Transverse colon (tissue), 4 donors: ENCODE results near the gene TMEM200B. TPM values are rescaled to one million over a fixed set of nuclear protein-coding genes. Genes with fewer than 3 reads are reported as not detected.

ENCODE experiments used
- DNase-seq: peaks from one replicate; pipeline ENCODE4 v3.0.0-alpha.2; 2019
- H3K27ac ChIP-seq, 4 donors: fragments of 200-600 bp; sonication (generic); 2 replicates each; pipeline ENCODE4 v1.5.1; 2016 to 2018; ENCODE audit warnings: inconsistent platforms in 4 of 4
- H3K27me3 ChIP-seq: fragments of 200-600 bp; sonication (generic); 2 replicates; pipeline ENCODE4 v1.5.1; 2017; ENCODE audit warnings: inconsistent platforms
- H3K36me3 ChIP-seq, 4 donors: fragments of 200-600 bp; sonication (generic); 2 replicates each; pipeline ENCODE4 v1.5.1; 2017 to 2019; ENCODE audit warnings: inconsistent platforms in 4 of 4
- H3K4me1 ChIP-seq, 4 donors: fragments of 200-600 bp; sonication (generic); 2 replicates each; pipeline ENCODE4 v1.5.1; 2017 to 2020; ENCODE audit warnings: inconsistent platforms in 4 of 4
- H3K4me3 ChIP-seq, 4 donors: fragments of 200-600 bp; sonication (generic); 1 replicate in 1 of 4; 2 replicates in 3 of 4; pipeline versions ENCODE4 v1.5.1 to v1.6.1; 2017 to 2019; ENCODE audit warnings: inconsistent platforms in 4 of 4
- H3K9me3 ChIP-seq, 2 donors: fragments of 200-600 bp; sonication (generic); 2 replicates each; pipeline ENCODE4 v1.5.1; 2017 to 2019; ENCODE audit warnings: inconsistent platforms in 2 of 2
- EP300 ChIP-seq: sonication (generic); formaldehyde crosslinking; IDR thresholded peaks from one replicate; pipeline ENCODE4 v1.6.1; 2017; ENCODE audit warnings: antibody characterized with exemption, low read depth
- POLR2A ChIP-seq: fragments of 450-650 bp; IDR thresholded peaks from one replicate; pipeline ENCODE4 v1.6.1; 2016; ENCODE audit warnings: antibody characterized with exemption, mild to moderate bottlenecking, moderate library complexity
- POLR2AphosphoS5 ChIP-seq, 3 donors: sonication (generic); formaldehyde crosslinking; IDR thresholded peaks; one replicate each; pipeline ENCODE4 v1.6.1; 2016; ENCODE audit warnings: antibody characterized with exemption in 3 of 3
- WGBS, 2 donors: methylation state at CpG; one replicate each; pipeline ENCODE4 v1.1.5; 2018; ENCODE audit warnings: low coverage in 1 of 2; 5-methylcytosine and 5-hydroxymethylcytosine counted together
- in situ Hi-C, 4 donors: fragments of 200-750 bp; cut with MboI; loops; one replicate each; pipeline versions ENCODE4 v1.15.0 to v1.15.1; 2017; ENCODE audit warnings: low sequenced_read_pairs in 3 of 4, low pct_ligation_motif_present in 1 of 4, low pct_unique_long_range_greater_than_20kb in 1 of 4
- intact Hi-C: fragments of 100-400 bp; cut with DNase I; formaldehyde crosslinking; loops from one replicate; pipeline ENCODE4 v1.15.1; 2023; ENCODE audit warnings: low total_unique reads
- total RNA-seq, 4 donors: library from RNA; depleted of rRNA; stranded (reverse); fragments of >200 nt; gene quantifications; one replicate each; pipeline ENCODE4 v1.1.0, GENCODE V29; 2016
- TF ChIP-seq, protein P1 (sequence below), 5 experiments: fragments of 200-600 bp in 3 of 5; fragments of 450-650 bp in 2 of 5; sonication (generic) in 3 of 5; IDR thresholded peaks; 1 replicate in 2 of 5; 2 replicates in 3 of 5; pipeline ENCODE4 v1.5.1; 2016 to 2017; ENCODE audit warnings: antibody characterized with exemption in 5 of 5, inconsistent platforms in 3 of 5, mild to moderate bottlenecking in 2 of 5, moderate library complexity in 1 of 5

Gene TMEM200B
- total RNA-seq = 1 to 10 TPM; 1.6 to 7.5 (median 4.2) TPM

DNA sequence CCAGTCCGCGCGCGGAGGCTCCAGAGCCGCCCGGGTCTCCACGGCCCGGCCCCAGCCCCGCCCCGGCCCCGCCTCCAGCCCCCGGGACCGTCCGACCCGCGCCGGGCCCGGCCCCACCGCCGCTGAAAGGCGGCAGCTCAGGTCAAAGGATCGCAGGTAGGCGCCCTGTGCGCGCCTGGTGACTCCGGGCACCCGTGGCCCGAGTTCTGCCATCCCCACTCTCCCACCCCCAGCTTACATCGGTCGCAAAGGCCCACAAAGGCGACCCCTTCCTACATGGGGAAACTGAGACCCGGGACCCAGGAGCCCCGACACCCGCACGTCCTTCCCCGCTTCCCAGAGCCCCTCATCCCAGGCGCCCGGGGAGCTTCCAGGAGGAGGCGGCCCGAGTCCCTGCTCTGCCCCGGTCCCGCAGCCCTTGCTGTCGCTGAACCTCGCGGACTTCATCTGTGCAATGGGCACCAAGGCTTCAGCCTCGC, at the start of gene TMEM200B:
Gene TMEM200B (minus strand): TSS at position 17 of the 479 bp plus-strand sequence. CDS start 2,075 bp downstream, outside the sequence.
- DNase-seq = no peak
- Histone ChIP-seq H3K4me3 (peak within 1 kb of the TSS; percentile 46 to 68 (median 58)), H3K27ac (peak within 1 kb of the TSS; percentile 94 to 97 (median 94)), H3K36me3 (no peaks in the 10 kb centered on the region), H3K27me3 (peaks cover 53% of the 10 kb centered on the region), H3K4me1 (peaks cover 7 to 56% (median 43%) of the 10 kb centered on the region in 4 donors), H3K9me3 (no peaks in the 10 kb centered on the region)
- TF ChIP-seq EP300 (no peak), POLR2A (no peak), POLR2AphosphoS5 (IDR thresholded peaks at IDR 0.05) (no peak)
- TF ChIP-seq, protein P1, sequence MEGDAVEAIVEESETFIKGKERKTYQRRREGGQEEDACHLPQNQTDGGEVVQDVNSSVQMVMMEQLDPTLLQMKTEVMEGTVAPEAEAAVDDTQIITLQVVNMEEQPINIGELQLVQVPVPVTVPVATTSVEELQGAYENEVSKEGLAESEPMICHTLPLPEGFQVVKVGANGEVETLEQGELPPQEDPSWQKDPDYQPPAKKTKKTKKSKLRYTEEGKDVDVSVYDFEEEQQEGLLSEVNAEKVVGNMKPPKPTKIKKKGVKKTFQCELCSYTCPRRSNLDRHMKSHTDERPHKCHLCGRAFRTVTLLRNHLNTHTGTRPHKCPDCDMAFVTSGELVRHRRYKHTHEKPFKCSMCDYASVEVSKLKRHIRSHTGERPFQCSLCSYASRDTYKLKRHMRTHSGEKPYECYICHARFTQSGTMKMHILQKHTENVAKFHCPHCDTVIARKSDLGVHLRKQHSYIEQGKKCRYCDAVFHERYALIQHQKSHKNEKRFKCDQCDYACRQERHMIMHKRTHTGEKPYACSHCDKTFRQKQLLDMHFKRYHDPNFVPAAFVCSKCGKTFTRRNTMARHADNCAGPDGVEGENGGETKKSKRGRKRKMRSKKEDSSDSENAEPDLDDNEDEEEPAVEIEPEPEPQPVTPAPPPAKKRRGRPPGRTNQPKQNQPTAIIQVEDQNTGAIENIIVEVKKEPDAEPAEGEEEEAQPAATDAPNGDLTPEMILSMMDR (IDR thresholded peaks at IDR 0.05) = no peak
- intact Hi-C loops = loop anchor here (5.0 to 10.0 kb wide), 2 partner anchors 58 to 239 kb away; partner anchors contain the start of gene SRSF4
- WGBS, 2 donors = no CpG with 5 or more reads among the region's 46 CpGs
- in situ Hi-C loops = no loop called here

DNA sequence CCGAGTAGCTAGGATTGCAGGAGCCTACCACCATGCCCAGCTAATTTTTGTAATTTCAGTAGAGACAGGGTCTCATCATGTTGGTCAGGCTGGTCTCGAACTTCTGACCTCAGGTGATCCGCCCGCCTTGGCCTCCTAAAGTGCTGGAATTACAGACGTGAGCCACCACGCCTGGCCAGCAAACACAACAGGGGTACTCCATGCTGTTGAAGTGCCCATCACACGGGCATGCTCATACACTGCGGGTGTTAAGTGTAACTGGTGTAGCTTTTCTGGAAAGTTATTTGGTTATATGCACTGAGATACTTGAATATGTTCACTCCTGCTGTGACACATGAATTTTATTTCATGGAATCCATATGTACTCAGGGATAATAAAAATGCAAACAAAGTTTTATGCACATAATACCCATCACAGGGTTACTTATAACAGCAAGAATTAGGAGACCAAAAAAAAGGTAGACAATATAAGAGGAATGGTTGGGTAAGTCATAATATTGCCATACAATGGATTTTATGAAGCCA, 48.8 kb upstream of the TMEM200B start:
- TF ChIP-seq, protein P1 (IDR thresholded peaks at IDR 0.05) = no peak
- no peak for TF ChIP-seq EP300
- no peak for TF ChIP-seq POLR2AphosphoS5 (IDR thresholded peaks at IDR 0.05)
- TF ChIP-seq POLR2A = no peak
- 87 to 100% methylated on average over 1 to 8 of the region's 8 CpGs for WGBS, 2 donors
- Histone ChIP-seq H3K36me3 (peaks cover 0 to 7% (median 0%) of the 10 kb centered on the region in 4 donors), H3K9me3 (no peaks in the 10 kb centered on the region), H3K27me3 (no peaks in the 10 kb centered on the region), H3K4me3 (no peak overlapping the region), H3K4me1 (peaks cover 19 to 81% (median 30%) of the 10 kb centered on the region in 4 donors), H3K27ac (no peak overlapping the region)
- in situ Hi-C loops (no loop called here), intact Hi-C loops (no loop called here)
- DNase-seq = no peak

DNA sequence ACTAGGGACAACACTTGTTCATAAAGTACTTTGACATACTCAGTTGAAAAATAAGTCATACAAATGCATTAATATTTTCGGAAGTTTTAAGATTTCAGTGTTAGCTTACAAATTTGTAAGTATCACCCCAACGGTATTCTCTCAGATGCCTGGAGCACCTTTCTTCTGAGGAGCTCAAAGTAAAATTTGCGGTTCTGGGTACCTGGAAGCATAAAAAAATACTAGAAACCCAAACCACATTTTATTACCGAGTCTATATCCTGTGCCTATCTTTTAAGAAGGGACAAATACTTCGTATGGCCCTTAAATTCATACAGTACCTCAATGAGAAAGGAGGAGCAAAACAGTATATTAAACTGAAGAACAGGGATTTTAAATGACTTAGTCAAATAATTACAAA, 47.8 kb upstream of the TMEM200B start:
- TF ChIP-seq POLR2A (no peak), POLR2AphosphoS5 (IDR thresholded peaks at IDR 0.05) (no peak), EP300 (no peak)
- TF ChIP-seq, protein P1 (IDR thresholded peaks at IDR 0.05) = no peak
- no peaks in the 10 kb centered on the region for H3K9me3 ChIP-seq
- 79 to 80% methylated on average over 5 of the region's 5 CpGs for WGBS, 2 donors
- in situ Hi-C loops = no loop called here
- H3K36me3 ChIP-seq = peaks cover 0 to 7% (median 0%) of the 10 kb centered on the region in 4 donors
- H3K4me3 ChIP-seq = no peak overlapping the region
- H3K27me3 ChIP-seq = no peaks in the 10 kb centered on the region
- no peak overlapping the region for H3K27ac ChIP-seq
- intact Hi-C loops = no loop called here
- H3K4me1 ChIP-seq = peaks cover 15 to 81% (median 30%) of the 10 kb centered on the region in 4 donors
- DNase-seq = no peak

DNA sequence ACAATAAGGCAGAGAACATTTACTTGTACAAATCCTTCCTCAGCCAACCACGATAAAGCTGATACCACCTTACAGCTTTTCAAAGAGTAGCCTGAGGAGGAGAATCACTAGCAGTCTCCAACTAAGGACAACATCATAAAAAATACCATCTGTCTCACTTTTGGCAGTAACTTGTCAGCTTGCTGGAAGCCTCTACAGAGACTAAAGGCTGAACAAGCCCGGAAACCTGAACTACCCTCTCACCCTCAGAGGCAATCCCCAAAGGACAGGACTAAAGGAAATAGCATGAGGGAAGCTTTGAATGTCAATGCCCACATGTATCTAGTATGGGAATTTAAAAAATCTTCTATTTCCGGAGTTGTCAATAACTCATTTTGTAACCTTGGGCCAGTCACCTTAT, 47.4 kb upstream of the TMEM200B start:
- intact Hi-C loops = no loop called here
- Histone ChIP-seq H3K4me1 (peaks cover 18 to 82% (median 32%) of the 10 kb centered on the region in 4 donors), H3K9me3 (no peaks in the 10 kb centered on the region), H3K36me3 (peaks cover 0 to 7% (median 0%) of the 10 kb centered on the region in 4 donors), H3K4me3 (no peak overlapping the region), H3K27me3 (no peaks in the 10 kb centered on the region), H3K27ac (no peak overlapping the region)
- no peak for DNase-seq
- TF ChIP-seq POLR2AphosphoS5 (IDR thresholded peaks at IDR 0.05) = no peak
- TF ChIP-seq EP300 = no peak
- TF ChIP-seq, protein P1 (IDR thresholded peaks at IDR 0.05) = no peak
- no peak for TF ChIP-seq POLR2A
- WGBS, 2 donors = 25 to 32% methylated on average over 2 to 3 of the region's 3 CpGs
- in situ Hi-C loops = no loop called here
